HAP-1 (cell line): ENCODE measurements around the gene PPP2R5B.
A peak's percentile ranks its signal among the peaks of the same experiment; 100 is the strongest.

Source experiments
- DNase-seq, 2 experiments: peaks; one replicate each; pipeline ENCODE4 v3.0.0-alpha.2; 2016 to 2020; ENCODE audit warnings: low spot score in 2 of 2
- H3K27me3 ChIP-seq: fragments of 250-450 bp; sonication (Bioruptor Pico); 2 replicates; pipeline ENCODE4 v1.5.1; 2020; ENCODE audit warnings: low read depth, mild to moderate bottlenecking, moderate library complexity
- H3K36me3 ChIP-seq: fragments of 250-450 bp; sonication (Bioruptor Pico); replicated peaks from 2 replicates; pipeline ENCODE4 v1.5.1; 2020; ENCODE audit warnings: mild to moderate bottlenecking
- H3K4me1 ChIP-seq: fragments of 250-450 bp; sonication (Bioruptor Pico); 2 replicates; pipeline ENCODE4 v1.5.1; 2020; ENCODE audit warnings: mild to moderate bottlenecking
- H3K4me3 ChIP-seq: fragments of 250-450 bp; sonication (Bioruptor Pico); 2 replicates; pipeline ENCODE4 v1.5.1; 2020; ENCODE audit warnings: mild to moderate bottlenecking, moderate library complexity
- H3K9me3 ChIP-seq: fragments of 250-450 bp; sonication (Bioruptor Pico); 2 replicates; pipeline ENCODE4 v1.5.1; 2020; ENCODE audit warnings: mild to moderate bottlenecking, moderate library complexity
- in situ Hi-C: fragments of 300-500 bp; cut with MboI; formaldehyde crosslinking; loops from 3 replicates; pipeline ENCODE4 v1.14.3; 2020; ENCODE audit warnings: low sequenced_read_pairs, inconsistent platforms, mixed read lengths

PPP2R5B gene

DNA sequence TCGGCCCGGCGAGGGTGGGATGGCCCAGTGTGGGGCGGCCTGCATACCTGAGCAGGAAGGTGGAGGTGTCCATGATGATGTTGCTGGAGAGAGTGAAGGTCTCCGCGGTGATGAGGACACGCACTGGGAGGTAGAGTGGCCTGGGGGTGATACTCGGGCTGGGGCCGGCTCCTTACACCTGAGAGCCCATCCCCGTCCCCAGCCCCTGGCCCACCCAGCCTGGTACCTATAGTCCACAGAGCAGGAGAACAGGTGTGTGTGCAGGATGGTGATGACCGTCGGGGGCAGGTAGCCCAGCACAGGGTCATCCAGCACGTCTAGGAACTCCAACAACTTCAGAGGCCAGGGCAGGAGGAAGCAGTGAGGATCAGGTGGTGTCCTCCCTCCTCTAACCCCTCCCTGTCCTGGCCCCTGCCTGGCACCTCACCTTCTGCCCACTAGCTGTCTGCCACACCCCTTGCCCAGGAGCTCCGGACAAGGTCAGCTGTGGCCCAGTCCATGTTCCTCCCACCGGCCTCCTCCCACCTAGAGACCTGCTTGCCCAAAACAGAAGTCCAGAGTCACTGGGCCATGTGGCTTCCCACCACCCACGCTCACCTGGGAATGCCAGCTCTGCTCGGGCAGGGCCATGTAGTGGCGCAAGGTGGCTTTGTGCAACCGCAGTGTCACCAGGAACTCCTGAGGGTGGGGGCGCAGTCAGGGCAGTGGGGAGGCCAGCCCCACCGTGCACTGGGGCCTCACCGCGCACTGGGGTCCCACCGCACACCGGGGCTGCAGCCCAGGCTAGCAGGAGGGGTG, 18.8 kb upstream of the PPP2R5B start:
- Histone ChIP-seq H3K27me3 (no peaks in the 10 kb centered on the region), H3K36me3 (peaks cover 17% of the 10 kb centered on the region), H3K4me1 (no peaks in the 10 kb centered on the region), H3K4me3 (no peak overlapping the region), H3K9me3 (no peaks in the 10 kb centered on the region)
- no peak for DNase-seq
- in situ Hi-C loops, result no loop called here

- Histone ChIP-seq H3K4me3 (no peak overlapping the region), H3K27me3 (no peaks in the 10 kb centered on the region), H3K9me3 (no peaks in the 10 kb centered on the region), H3K36me3 (peaks cover 23% of the 10 kb centered on the region), H3K4me1 (no peaks in the 10 kb centered on the region)
- in situ Hi-C loops, result no loop called here
- no peak for DNase-seq
Measured at GRCh38 chr11:64906314-64906635, 18.2 kb upstream of the PPP2R5B start.

DNA sequence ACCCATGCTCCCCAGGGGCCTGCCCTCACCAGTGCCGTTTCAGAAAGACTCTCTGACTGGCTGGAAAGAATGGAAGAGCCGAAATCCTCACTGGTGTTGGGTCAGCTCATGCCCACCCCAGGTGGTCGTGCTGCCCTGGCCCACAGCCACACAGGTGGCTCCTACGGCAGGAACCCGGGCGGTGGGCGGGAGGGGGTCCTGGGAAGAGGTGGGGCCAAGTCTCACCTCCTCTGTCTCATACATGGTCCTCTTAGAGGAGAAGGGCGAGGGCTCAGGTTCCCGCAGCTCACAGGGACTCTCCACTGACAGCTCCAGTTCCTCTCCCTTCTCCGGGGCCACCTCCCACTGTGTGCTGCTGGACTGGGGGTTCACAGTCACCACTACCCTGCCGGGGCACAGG, 15.7 kb upstream of the PPP2R5B start:
- peaks cover 26% of the 10 kb centered on the region for H3K36me3 ChIP-seq
- DNase-seq, result no peak
- H3K27me3 ChIP-seq, result no peaks in the 10 kb centered on the region
- no peak overlapping the region for H3K4me3 ChIP-seq
- in situ Hi-C loops, result no loop called here
- H3K4me1 ChIP-seq, result no peaks in the 10 kb centered on the region
- no peaks in the 10 kb centered on the region for H3K9me3 ChIP-seq

DNA sequence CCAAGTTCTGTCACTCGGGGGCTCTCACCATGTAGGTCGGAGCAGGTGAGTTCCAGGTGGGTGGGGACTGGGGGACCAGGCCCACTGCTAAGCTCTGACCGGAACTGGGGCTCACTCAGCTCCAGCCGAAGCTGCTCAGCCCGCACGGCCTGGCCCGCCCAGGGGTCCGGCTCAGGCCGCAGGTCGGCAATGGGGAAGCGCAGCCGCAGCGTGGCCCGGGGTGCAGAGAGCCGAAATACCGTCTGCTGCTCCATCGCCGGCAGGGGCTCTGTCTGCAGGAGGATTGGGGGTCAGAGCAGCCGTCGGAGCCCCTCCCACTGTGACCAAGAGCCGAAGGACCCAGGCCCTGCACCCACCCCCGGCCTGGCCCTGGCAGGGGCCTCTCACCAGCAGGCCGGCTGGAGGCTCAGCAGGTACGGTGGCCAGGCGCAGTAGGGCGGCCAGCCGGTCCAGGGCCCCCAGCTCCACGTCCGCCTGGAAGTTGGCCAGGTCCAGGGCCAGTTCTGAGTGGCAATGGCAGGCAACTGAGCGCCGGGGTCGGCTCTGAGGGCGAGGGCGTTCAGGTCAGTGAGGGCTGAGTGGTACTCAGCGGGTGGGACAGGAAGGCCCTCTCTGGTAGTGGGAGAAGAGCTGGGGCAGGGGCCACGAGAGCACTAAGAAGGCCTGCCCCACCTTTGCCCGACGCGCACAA, 14.7 kb upstream of the PPP2R5B start:
- Histone ChIP-seq H3K27me3 (no peaks in the 10 kb centered on the region), H3K4me3 (no peak overlapping the region), H3K36me3 (peaks cover 28% of the 10 kb centered on the region), H3K4me1 (no peaks in the 10 kb centered on the region), H3K9me3 (no peaks in the 10 kb centered on the region)
- in situ Hi-C loops, result no loop called here
- DNase-seq, result no peak

GRCh38 chr11:64910451-64911093, 13.9 kb upstream of the PPP2R5B start:
- no peak for DNase-seq
- Histone ChIP-seq H3K4me3 (no peak overlapping the region), H3K36me3 (peaks cover 25% of the 10 kb centered on the region), H3K4me1 (no peaks in the 10 kb centered on the region), H3K9me3 (no peaks in the 10 kb centered on the region), H3K27me3 (no peaks in the 10 kb centered on the region)
- in situ Hi-C loops, result no loop called here

GRCh38 chr11:64911142-64911541, 13.3 kb upstream of the PPP2R5B start:
- Histone ChIP-seq H3K4me1 (peaks cover 3% of the 10 kb centered on the region), H3K9me3 (no peaks in the 10 kb centered on the region), H3K4me3 (no peak overlapping the region), H3K36me3 (peaks cover 25% of the 10 kb centered on the region), H3K27me3 (no peaks in the 10 kb centered on the region)
- in situ Hi-C loops, result no loop called here
- DNase-seq, result no peak

- Histone ChIP-seq H3K36me3 (peaks cover 25% of the 10 kb centered on the region), H3K27me3 (no peaks in the 10 kb centered on the region), H3K4me3 (no peak overlapping the region), H3K9me3 (no peaks in the 10 kb centered on the region), H3K4me1 (peaks cover 5% of the 10 kb centered on the region)
- DNase-seq, result no peak
- in situ Hi-C loops, result no loop called here
Measured at GRCh38 chr11:64911689-64912088, 12.8 kb upstream of the PPP2R5B start.

- no peak for DNase-seq
- Histone ChIP-seq H3K4me3 (no peak overlapping the region), H3K36me3 (peaks cover 19% of the 10 kb centered on the region), H3K4me1 (peaks cover 9% of the 10 kb centered on the region), H3K27me3 (no peaks in the 10 kb centered on the region), H3K9me3 (no peaks in the 10 kb centered on the region)
- in situ Hi-C loops, result no loop called here
Measured at GRCh38 chr11:64913171-64913727, 11.2 kb upstream of the PPP2R5B start.

DNA sequence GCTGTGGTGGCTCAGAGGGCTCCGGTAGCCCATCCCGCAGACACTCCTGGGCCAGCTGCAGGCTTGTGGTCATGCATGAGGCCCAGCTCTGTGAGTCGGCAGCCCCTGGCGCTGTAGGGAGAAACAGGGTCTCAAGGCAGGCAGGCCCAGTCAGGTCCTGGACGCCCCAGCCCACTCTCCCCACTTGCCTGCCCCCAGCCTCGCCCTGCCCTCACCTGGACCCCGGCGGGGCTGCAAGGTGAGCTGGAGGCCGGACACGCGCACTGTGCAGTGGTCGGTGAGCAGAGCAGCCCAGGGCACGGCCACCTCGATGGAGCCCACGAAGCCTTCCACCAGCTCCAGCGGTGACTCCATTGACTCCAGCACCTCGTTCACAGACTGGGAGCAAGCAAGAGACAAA, 10.4 kb upstream of the PPP2R5B start:
- Histone ChIP-seq H3K4me3 (no peak overlapping the region), H3K9me3 (no peaks in the 10 kb centered on the region), H3K4me1 (peaks cover 9% of the 10 kb centered on the region), H3K36me3 (peaks cover 19% of the 10 kb centered on the region), H3K27me3 (no peaks in the 10 kb centered on the region)
- no peak for DNase-seq
- in situ Hi-C loops, result no loop called here

DNA sequence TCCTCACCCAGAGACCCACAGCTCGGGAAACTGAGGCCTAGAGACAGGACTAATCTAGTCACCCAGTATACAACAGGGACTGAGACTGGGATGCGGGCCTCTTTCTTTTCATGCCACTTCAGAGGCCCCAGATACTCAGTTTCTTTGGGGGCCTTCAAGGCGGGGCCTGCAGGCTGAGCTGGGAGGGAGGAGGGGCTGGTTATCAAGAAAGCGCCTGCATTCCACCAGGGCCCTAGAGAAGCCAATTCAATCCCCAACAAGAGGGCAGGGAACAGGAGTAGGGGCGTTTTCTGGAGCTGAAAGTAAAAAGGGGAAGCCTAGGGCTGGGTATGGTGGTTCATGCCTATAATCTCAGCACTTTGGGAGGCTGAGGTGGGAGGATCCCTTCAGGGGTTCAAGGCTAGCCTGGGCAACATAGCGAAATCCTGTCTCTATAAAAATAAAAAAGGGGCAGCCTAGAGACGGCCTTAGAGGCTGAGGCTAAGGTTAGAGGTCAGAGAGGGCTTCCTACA, 9.1 kb upstream of the PPP2R5B start:
- H3K4me1 ChIP-seq, result peaks cover 9% of the 10 kb centered on the region
- in situ Hi-C loops, result no loop called here
- DNase-seq, result no peak
- no peaks in the 10 kb centered on the region for H3K9me3 ChIP-seq
- H3K27me3 ChIP-seq, result no peaks in the 10 kb centered on the region
- H3K36me3 ChIP-seq, result peaks cover 17% of the 10 kb centered on the region
- H3K4me3 ChIP-seq, result peak overlapping the region; percentile 59; the same call in 1 of the 2 replicates

- Histone ChIP-seq H3K4me3 (peak overlapping the region; percentile 59), H3K36me3 (peaks cover 9% of the 10 kb centered on the region), H3K4me1 (peaks cover 9% of the 10 kb centered on the region), H3K9me3 (no peaks in the 10 kb centered on the region), H3K27me3 (no peaks in the 10 kb centered on the region)
- DNase-seq, result peak in 1 of 2 experiments; percentile 49
- in situ Hi-C loops, result no loop called here
Measured at GRCh38 chr11:64916040-64916774, 8.3 kb upstream of the PPP2R5B start.

GRCh38 chr11:64916775-64917662, 7.5 kb upstream of the PPP2R5B start, which contains the start of gene ATG2A:
ATG2A (minus strand) TSS chr11:64917209; CDS start chr11:64917135, 74 bp downstream.
- Histone ChIP-seq H3K9me3 (no peaks in the 10 kb centered on the region), H3K36me3 (peaks cover 2% of the 10 kb centered on the region), H3K27me3 (no peaks in the 10 kb centered on the region), H3K4me1 (peaks cover 9% of the 10 kb centered on the region), H3K4me3 (peak within 1 kb of the TSS; percentile 59)
- in situ Hi-C loops, result no loop called here
- DNase-seq, result peak; percentile 99 to 100
